ENCODE measurements around the gene SUMO2. TPM values are rescaled to one million over a fixed set of nuclear protein-coding genes. Genes with fewer than 3 reads are reported as not detected.
A peak's percentile ranks its signal among the peaks of the same experiment; 100 is the strongest.
"Not testable (repeated sequence)": the region's sequence is repeated elsewhere in the genome, so short reads cannot be mapped to it uniquely, and the experiment has no call there.

The SUMO2 gene
- total and polyA plus RNA-seq, 2 donors from 2014 or later: 279 to 315 TPM

- DNase-seq (no peak), FAIRE-seq (no peak)
- Histone ChIP-seq H3K27ac (ENCODE audit: low read depth in 2 of 2, low read length in 2 of 2) (no peak overlapping the region), H3K4me1 (ENCODE audit: control insufficient read depth in 2 of 3, insufficient read depth in 2 of 3, low read depth in 1 of 3, low read length in 3 of 3) (peaks cover 0 to 8% (median 0%) of the 10 kb centered on the region in 3 donors), H3K9ac (ENCODE audit: low read length in 3 of 3) (no peak overlapping the region), H3K27me3 (ENCODE audit: control insufficient read depth, insufficient read depth, low read length) (no peaks in the 10 kb centered on the region), H3K4me3 (ENCODE audit: low read length in 3 of 3) (no peak overlapping the region), H3K36me3 (ENCODE audit: control insufficient read depth in 2 of 3, insufficient read depth in 3 of 3, low read length in 3 of 3) (peaks cover 4 to 14% (median 5%) of the 10 kb centered on the region in 3 donors), H3K9me3 (ENCODE audit: control insufficient read depth in 2 of 3, insufficient read depth in 1 of 3, low read length in 3 of 3) (no peaks in the 10 kb centered on the region)
- intact Hi-C loops (cut with DNase I): no loop called here
- TF ChIP-seq CTCF (IDR thresholded peaks at IDR 0.05; ENCODE audit: borderline replicate concordance, extremely low read depth, insufficient read depth): no peak
Observed at GRCh38 chr17:75208161-75208560, 25.4 kb upstream of the SUMO2 start.

GRCh38 chr17:75207760-75208159 is 25.0 kb upstream of the SUMO2 start:
- H3K36me3 ChIP-seq (ENCODE audit: control insufficient read depth in 2 of 3, insufficient read depth in 3 of 3, low read length in 3 of 3): peaks cover 2 to 10% (median 4%) of the 10 kb centered on the region in 3 donors
- intact Hi-C loops (cut with DNase I): no loop called here

GRCh38 chr17:75207050-75207407 is 24.3 kb upstream of the SUMO2 start:
- H3K27ac ChIP-seq (ENCODE audit: low read depth in 2 of 2, low read length in 2 of 2); H3K4me1 ChIP-seq (ENCODE audit: control insufficient read depth in 2 of 3, insufficient read depth in 2 of 3, low read depth in 1 of 3, low read length in 3 of 3); FAIRE-seq; intact Hi-C loops (cut with DNase I); H3K9ac ChIP-seq (ENCODE audit: low read length in 3 of 3); DNase-seq; H3K4me3 ChIP-seq (ENCODE audit: low read length in 3 of 3); H3K36me3 ChIP-seq (ENCODE audit: control insufficient read depth in 2 of 3, insufficient read depth in 3 of 3, low read length in 3 of 3); H3K9me3 ChIP-seq (ENCODE audit: control insufficient read depth in 2 of 3, insufficient read depth in 1 of 3, low read length in 3 of 3); H3K27me3 ChIP-seq (ENCODE audit: control insufficient read depth, insufficient read depth, low read length): not testable (repeated sequence)

More at GRCh38 chr17:75207760-75208159, 25.0 kb upstream of the SUMO2 start:
- Histone ChIP-seq H3K9ac (ENCODE audit: low read length in 3 of 3) (no peak overlapping the region), H3K27ac (ENCODE audit: low read depth in 2 of 2, low read length in 2 of 2) (no peak overlapping the region), H3K9me3 (ENCODE audit: control insufficient read depth in 2 of 3, insufficient read depth in 1 of 3, low read length in 3 of 3) (no peaks in the 10 kb centered on the region), H3K4me1 (ENCODE audit: control insufficient read depth in 2 of 3, insufficient read depth in 2 of 3, low read depth in 1 of 3, low read length in 3 of 3) (peaks cover 0 to 8% (median 0%) of the 10 kb centered on the region in 3 donors), H3K27me3 (ENCODE audit: control insufficient read depth, insufficient read depth, low read length) (no peaks in the 10 kb centered on the region), H3K4me3 (ENCODE audit: low read length in 3 of 3) (no peak overlapping the region)
- no peak for TF ChIP-seq CTCF (IDR thresholded peaks at IDR 0.05; ENCODE audit: borderline replicate concordance, extremely low read depth, insufficient read depth)
- FAIRE-seq (no peak), DNase-seq (no peak)

DNA sequence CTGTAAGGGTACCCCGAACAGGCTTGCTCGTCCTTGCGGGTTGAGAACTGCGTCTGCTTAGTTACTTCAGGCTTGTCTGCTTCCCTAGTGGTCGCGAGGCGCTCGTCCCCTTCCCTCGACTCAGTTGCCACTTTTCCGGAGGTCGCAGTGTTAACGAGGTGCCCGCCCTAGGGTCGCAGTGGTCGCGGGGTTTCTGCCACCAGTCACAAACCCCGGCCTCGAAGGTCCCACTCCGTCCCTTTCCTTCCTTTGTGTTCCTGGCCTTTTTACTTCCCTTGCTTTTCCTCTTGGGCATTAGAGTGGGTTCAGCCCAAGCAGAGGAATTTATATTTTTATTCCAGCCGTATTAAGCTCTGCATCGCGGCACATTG is 23.0 kb upstream of the SUMO2 start:
- intact Hi-C loops (cut with DNase I): no loop called here
- FAIRE-seq (no peak), DNase-seq (no peak)
- peak overlapping the region; percentile 98 to 99 for H3K27ac ChIP-seq (ENCODE audit: low read depth in 2 of 2, low read length in 2 of 2)
- peaks cover 0 to 8% (median 0%) of the 10 kb centered on the region in 3 donors for H3K4me1 ChIP-seq (ENCODE audit: control insufficient read depth in 2 of 3, insufficient read depth in 2 of 3, low read depth in 1 of 3, low read length in 3 of 3)
- peaks cover 0 to 2% (median 2%) of the 10 kb centered on the region in 3 donors for H3K36me3 ChIP-seq (ENCODE audit: control insufficient read depth in 2 of 3, insufficient read depth in 3 of 3, low read length in 3 of 3)
- no peaks in the 10 kb centered on the region for H3K9me3 ChIP-seq (ENCODE audit: control insufficient read depth in 2 of 3, insufficient read depth in 1 of 3, low read length in 3 of 3)
- peak overlapping the region; percentile 99 to 100 (median 100) for H3K4me3 ChIP-seq (ENCODE audit: low read length in 3 of 3)
- peak overlapping the region; percentile 98 to 100 (median 98) for H3K9ac ChIP-seq (ENCODE audit: low read length in 3 of 3)
- H3K27me3 ChIP-seq (ENCODE audit: control insufficient read depth, insufficient read depth, low read length): no peaks in the 10 kb centered on the region
- no peak for TF ChIP-seq CTCF (IDR thresholded peaks at IDR 0.05; ENCODE audit: borderline replicate concordance, extremely low read depth, insufficient read depth)
